ENCODE data around the gene SLMAP.
"Not testable (repeated sequence)": the region's sequence is repeated elsewhere in the genome, so short reads cannot be mapped to it uniquely, and the experiment has no call there.

The SLMAP gene

GRCh38 chr3:57792198-57792597, 36.1 kb downstream of the SLMAP start:
- DNase-seq (ENCODE audit: low read depth in 2 of 2), result no peak

GRCh38 chr3:57793737-57794187, 37.7 kb downstream of the SLMAP start:
- DNase-seq (ENCODE audit: low read depth in 2 of 2), result no peak

GRCh38 chr3:57794501-57794900, 38.4 kb downstream of the SLMAP start:
- no peak for DNase-seq (ENCODE audit: low read depth in 2 of 2)

GRCh38 chr3:57794951-57795350, 38.8 kb downstream of the SLMAP start:
- DNase-seq (ENCODE audit: low read depth in 2 of 2), result no peak

GRCh38 chr3:57796261-57796660, 40.2 kb downstream of the SLMAP start:
- DNase-seq (ENCODE audit: low read depth in 2 of 2), result no peak

GRCh38 chr3:57797701-57798487, 41.8 kb downstream of the SLMAP start:
- DNase-seq (ENCODE audit: low read depth in 2 of 2), result no peak

- no peak for DNase-seq (ENCODE audit: low read depth in 2 of 2)
These were observed 47.6 kb downstream of the SLMAP start for GRCh38 chr3:57803647-57804081.

GRCh38 chr3:57805266-57805665, 49.2 kb downstream of the SLMAP start:
- no peak for DNase-seq (ENCODE audit: low read depth in 2 of 2)

- DNase-seq (ENCODE audit: low read depth in 2 of 2), result no peak
These were observed 49.6 kb downstream of the SLMAP start for GRCh38 chr3:57805674-57806073.

GRCh38 chr3:57806195-57806594, 50.1 kb downstream of the SLMAP start:
- not testable (repeated sequence) for DNase-seq (ENCODE audit: low read depth in 2 of 2)

GRCh38 chr3:57808961-57809608, 53.0 kb downstream of the SLMAP start:
- no peak for DNase-seq (ENCODE audit: low read depth in 2 of 2)

- DNase-seq (ENCODE audit: low read depth in 2 of 2), result no peak
These were observed 53.5 kb downstream of the SLMAP start for GRCh38 chr3:57809609-57809968.

- no peak for DNase-seq (ENCODE audit: low read depth in 2 of 2)
These were observed 53.9 kb downstream of the SLMAP start for GRCh38 chr3:57810048-57810447.

- no peak for DNase-seq (ENCODE audit: low read depth in 2 of 2)
These were observed 54.5 kb downstream of the SLMAP start for GRCh38 chr3:57810471-57811137.

- peak in 1 of 2 experiments; percentile 8 for DNase-seq (ENCODE audit: low read depth in 2 of 2)
These were observed 58.9 kb downstream of the SLMAP start for GRCh38 chr3:57815036-57815435.

GRCh38 chr3:57816471-57817095, 60.5 kb downstream of the SLMAP start:
- no peak for DNase-seq (ENCODE audit: low read depth in 2 of 2)

GRCh38 chr3:57818772-57819171, 62.7 kb downstream of the SLMAP start:
- no peak for DNase-seq (ENCODE audit: low read depth in 2 of 2)

GRCh38 chr3:57820479-57820878, 64.4 kb downstream of the SLMAP start:
- DNase-seq (ENCODE audit: low read depth in 2 of 2), result no peak

GRCh38 chr3:57821765-57822164, 65.7 kb downstream of the SLMAP start:
- no peak for DNase-seq (ENCODE audit: low read depth in 2 of 2)

- no peak for DNase-seq (ENCODE audit: low read depth in 2 of 2)
These were observed 66.6 kb downstream of the SLMAP start for GRCh38 chr3:57822686-57823085.

GRCh38 chr3:57825116-57825515, 69.0 kb downstream of the SLMAP start:
- DNase-seq (ENCODE audit: low read depth in 2 of 2), result no peak

- DNase-seq (ENCODE audit: low read depth in 2 of 2), result no peak
These were observed 70.3 kb downstream of the SLMAP start for GRCh38 chr3:57826245-57826951.
